ENCODE results near the gene IMP4. TPM values are rescaled to one million over a fixed set of nuclear protein-coding genes. Genes with fewer than 3 reads are reported as not detected.

The IMP4 gene
- total RNA-seq, 4 donors from 2014 or later = 69.5 to 98.6 (median 94.4) TPM

DNA sequence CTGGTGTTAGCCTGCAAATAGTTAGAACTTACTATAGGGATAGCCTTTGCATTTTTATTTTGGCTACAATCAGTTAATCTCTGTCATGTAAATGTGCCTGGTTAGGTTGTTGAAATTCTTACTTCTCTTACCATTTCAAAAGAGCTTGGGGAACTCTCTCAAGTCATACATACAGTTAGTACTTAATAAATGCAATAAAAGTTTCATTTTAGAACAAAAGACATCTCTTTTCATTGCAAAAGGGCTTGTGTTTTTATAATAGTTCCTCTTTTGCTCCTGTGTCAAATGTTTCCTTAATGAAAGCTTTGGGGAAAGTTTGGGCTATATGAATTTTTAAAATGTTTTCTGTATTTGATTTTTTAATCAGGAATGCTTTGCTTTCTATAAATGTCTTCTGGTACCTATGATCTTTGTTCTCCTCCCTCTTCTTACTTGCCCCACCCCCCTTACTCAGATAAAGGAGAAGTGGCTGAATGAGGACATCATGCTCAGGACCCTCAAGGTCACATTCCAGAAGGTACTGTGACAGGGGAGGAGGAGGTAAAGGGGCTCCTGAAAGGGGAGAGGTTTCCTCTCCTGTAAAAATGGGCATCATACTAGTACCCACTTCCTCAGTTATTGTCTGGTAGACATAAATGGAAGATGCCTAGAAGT, 26.7 kb downstream of the IMP4 start:
- Histone ChIP-seq H3K27me3 (no peaks in the 10 kb centered on the region), H3K36me3 (no peaks in the 10 kb centered on the region), H3K27ac (no peak overlapping the region), H3K9me3 (no peaks in the 10 kb centered on the region), H3K4me1 (peaks cover 21 to 25% of the 10 kb centered on the region in 2 donors), H3K4me3 (replicated peaks in 1 of 3) (no peak overlapping the region)
- intact Hi-C loops (cut with DNase I) = no loop called here
- no peak for DNase-seq
- no peak for TF ChIP-seq POLR2A (IDR thresholded peaks at IDR 0.05)
- TF ChIP-seq, protein P1, sequence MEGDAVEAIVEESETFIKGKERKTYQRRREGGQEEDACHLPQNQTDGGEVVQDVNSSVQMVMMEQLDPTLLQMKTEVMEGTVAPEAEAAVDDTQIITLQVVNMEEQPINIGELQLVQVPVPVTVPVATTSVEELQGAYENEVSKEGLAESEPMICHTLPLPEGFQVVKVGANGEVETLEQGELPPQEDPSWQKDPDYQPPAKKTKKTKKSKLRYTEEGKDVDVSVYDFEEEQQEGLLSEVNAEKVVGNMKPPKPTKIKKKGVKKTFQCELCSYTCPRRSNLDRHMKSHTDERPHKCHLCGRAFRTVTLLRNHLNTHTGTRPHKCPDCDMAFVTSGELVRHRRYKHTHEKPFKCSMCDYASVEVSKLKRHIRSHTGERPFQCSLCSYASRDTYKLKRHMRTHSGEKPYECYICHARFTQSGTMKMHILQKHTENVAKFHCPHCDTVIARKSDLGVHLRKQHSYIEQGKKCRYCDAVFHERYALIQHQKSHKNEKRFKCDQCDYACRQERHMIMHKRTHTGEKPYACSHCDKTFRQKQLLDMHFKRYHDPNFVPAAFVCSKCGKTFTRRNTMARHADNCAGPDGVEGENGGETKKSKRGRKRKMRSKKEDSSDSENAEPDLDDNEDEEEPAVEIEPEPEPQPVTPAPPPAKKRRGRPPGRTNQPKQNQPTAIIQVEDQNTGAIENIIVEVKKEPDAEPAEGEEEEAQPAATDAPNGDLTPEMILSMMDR (IDR thresholded peaks at IDR 0.05) = no peak

DNA sequence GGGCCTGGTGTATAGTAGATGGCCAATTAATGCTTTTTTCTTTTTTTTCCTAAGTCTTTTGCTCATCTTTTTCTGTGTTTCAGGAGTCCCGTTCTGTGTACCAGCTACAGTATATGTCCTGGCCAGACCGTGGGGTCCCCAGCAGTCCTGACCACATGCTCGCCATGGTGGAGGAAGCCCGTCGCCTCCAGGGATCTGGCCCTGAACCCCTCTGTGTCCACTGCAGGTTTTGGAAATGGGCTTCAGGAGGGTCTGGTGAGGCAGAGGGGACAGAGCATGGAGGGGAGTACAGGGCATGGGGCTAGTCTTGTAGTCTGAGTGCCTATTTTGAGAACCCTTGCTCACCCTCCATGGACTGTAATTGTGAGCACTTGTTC, 27.3 kb downstream of the IMP4 start:
- no peak for DNase-seq
- H3K27ac ChIP-seq = no peak overlapping the region
- H3K4me3 ChIP-seq (replicated peaks in 1 of 3) = no peak overlapping the region
- H3K27me3 ChIP-seq = no peaks in the 10 kb centered on the region
- TF ChIP-seq, protein P1 (IDR thresholded peaks at IDR 0.05) = no peak
- TF ChIP-seq POLR2A (IDR thresholded peaks at IDR 0.05) = no peak
- intact Hi-C loops (cut with DNase I) = no loop called here
- no peaks in the 10 kb centered on the region for H3K9me3 ChIP-seq
- no peaks in the 10 kb centered on the region for H3K36me3 ChIP-seq
- 96 to 98% methylated on average over 5 of the region's 5 CpGs for WGBS, 2 donors
- peaks cover 21 to 30% of the 10 kb centered on the region in 2 donors for H3K4me1 ChIP-seq

DNA sequence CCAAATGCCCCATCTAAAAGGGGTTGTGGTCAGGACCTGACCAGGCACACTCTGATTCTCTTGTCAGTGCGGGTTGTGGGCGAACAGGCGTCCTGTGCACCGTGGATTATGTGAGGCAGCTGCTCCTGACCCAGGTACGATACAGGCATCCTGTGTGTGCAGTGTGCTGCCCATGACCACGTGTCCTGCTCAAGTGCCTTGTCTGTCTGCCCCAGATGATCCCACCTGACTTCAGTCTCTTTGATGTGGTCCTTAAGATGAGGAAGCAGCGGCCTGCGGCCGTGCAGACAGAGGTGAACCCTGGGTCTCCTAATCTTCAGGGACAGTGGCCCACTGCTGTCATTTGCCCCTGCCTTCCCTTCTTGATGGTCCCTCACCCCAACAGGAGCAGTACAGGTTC, 27.8 kb downstream of the IMP4 start:
- no peaks in the 10 kb centered on the region for H3K27me3 ChIP-seq
- no peak overlapping the region for H3K4me3 ChIP-seq (replicated peaks in 1 of 3)
- TF ChIP-seq POLR2A (IDR thresholded peaks at IDR 0.05) = no peak
- TF ChIP-seq, protein P1 (IDR thresholded peaks at IDR 0.05) = no peak
- H3K9me3 ChIP-seq = no peaks in the 10 kb centered on the region
- H3K4me1 ChIP-seq = peaks cover 21 to 32% of the 10 kb centered on the region in 2 donors
- no peak overlapping the region for H3K27ac ChIP-seq
- intact Hi-C loops (cut with DNase I) = no loop called here
- DNase-seq = no peak
- WGBS, 2 donors = 81 to 95% methylated on average over 9 of the region's 9 CpGs
- H3K36me3 ChIP-seq = no peaks in the 10 kb centered on the region

DNA sequence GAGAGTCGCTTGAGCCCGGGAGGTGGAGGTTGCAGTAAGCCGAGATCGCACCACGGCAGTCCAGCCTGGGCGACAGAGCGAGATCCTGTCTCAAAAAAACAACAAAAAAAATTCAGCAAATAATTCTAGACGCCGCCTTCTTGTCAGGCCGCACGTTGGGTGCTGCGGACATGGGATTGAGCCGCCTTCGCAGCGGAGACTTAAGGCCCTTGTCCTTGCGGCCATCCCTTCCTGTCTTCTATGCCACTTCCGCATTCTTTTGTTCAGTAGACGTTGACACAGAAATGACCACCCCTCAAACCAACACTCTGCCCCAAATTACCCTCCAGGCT, 29.0 kb downstream of the IMP4 start:
- Histone ChIP-seq H3K4me1 (peaks cover 21 to 32% of the 10 kb centered on the region in 2 donors), H3K27ac (peak overlapping the region; percentile 71 to 84 (median 84)), H3K9me3 (no peaks in the 10 kb centered on the region), H3K4me3 (replicated peaks in 1 of 3) (peak overlapping the region; percentile 77 to 84 (median 77)), H3K27me3 (no peaks in the 10 kb centered on the region), H3K36me3 (no peaks in the 10 kb centered on the region)
- intact Hi-C loops (cut with DNase I) = no loop called here
- 32% methylated on average over 16 to 18 of the region's 18 CpGs for WGBS, 2 donors
- no peak for TF ChIP-seq POLR2A (IDR thresholded peaks at IDR 0.05)
- TF ChIP-seq, protein P1 (IDR thresholded peaks at IDR 0.05) = no peak
- DNase-seq = peak in 1 of 2 donors; percentile 36

DNA sequence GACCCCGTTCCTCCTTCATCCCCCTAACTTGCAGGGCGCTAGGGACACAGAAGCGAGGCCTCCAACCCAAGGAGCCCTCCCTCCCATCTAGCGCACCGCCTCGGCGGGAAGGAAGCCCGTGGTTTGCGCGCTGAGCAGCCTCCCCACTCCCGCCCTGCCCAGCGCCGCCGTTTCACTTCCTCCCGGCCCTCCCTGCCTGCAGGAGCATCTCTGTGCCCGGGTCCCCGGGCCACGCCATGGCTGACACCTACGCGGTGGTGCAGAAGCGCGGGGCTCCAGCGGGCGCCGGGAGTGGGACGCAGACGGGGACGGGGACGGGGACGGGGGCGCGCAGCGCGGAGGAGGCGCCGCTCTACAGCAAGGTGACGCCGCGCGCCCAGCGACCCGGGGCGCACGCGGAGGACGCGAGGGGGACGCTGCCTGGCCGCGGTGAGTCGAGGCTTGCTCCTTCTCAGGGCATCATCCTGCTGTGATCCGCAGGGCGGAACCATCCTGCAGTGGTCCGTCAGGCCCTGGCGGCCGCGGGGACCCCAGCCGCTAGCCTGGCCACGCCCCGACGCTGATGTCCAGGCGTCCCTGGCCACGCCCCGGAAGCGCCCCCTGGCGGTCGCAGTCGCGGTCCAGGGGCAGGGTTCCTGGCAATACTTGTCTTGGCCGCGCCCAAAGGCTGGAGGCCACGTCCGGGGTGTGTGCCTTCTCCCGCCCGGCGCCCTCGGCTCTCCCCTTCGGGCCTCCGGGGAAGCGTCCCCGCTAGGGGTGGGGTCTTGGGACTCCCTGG, 29.5 kb downstream of the IMP4 start:
- H3K4me3 ChIP-seq (replicated peaks in 1 of 3) = peak overlapping the region; percentile 77 to 84 (median 77)
- peak overlapping the region; percentile 71 to 84 (median 84) for H3K27ac ChIP-seq
- intact Hi-C loops (cut with DNase I) = no loop called here
- DNase-seq = peak; percentile 91 to 92
- WGBS, 2 donors = 1% methylated on average over 15 to 20 of the region's 81 CpGs
- TF ChIP-seq, protein P1 (IDR thresholded peaks at IDR 0.05) = peak; percentile 63 to 94 (median 88)
- TF ChIP-seq POLR2A (IDR thresholded peaks at IDR 0.05) = peak in 1 of 2 donors; percentile 80
- H3K27me3 ChIP-seq = no peaks in the 10 kb centered on the region
- H3K36me3 ChIP-seq = no peaks in the 10 kb centered on the region
- no peaks in the 10 kb centered on the region for H3K9me3 ChIP-seq
- H3K4me1 ChIP-seq = peaks cover 21 to 32% of the 10 kb centered on the region in 2 donors
